ENCODE data around the gene ERG.

GRCh38 chr21:38429011-38429410 is 69.3 kb downstream of the ERG start:
- TF ChIP-seq, protein P1, sequence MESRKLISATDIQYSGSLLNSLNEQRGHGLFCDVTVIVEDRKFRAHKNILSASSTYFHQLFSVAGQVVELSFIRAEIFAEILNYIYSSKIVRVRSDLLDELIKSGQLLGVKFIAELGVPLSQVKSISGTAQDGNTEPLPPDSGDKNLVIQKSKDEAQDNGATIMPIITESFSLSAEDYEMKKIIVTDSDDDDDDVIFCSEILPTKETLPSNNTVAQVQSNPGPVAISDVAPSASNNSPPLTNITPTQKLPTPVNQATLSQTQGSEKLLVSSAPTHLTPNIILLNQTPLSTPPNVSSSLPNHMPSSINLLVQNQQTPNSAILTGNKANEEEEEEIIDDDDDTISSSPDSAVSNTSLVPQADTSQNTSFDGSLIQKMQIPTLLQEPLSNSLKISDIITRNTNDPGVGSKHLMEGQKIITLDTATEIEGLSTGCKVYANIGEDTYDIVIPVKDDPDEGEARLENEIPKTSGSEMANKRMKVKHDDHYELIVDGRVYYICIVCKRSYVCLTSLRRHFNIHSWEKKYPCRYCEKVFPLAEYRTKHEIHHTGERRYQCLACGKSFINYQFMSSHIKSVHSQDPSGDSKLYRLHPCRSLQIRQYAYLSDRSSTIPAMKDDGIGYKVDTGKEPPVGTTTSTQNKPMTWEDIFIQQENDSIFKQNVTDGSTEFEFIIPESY (CRISPR knock-in tag; IDR thresholded peaks at IDR 0.05), result no peak
- TF ChIP-seq ZFX (CRISPR knock-in tag; IDR thresholded peaks at IDR 0.05) (no peak), JUNB (CRISPR knock-in tag; conservative IDR thresholded peaks at IDR 0.05) (no peak), ZNF324 (CRISPR knock-in tag; IDR thresholded peaks at IDR 0.05) (no peak), JUN (IDR thresholded peaks at IDR 0.05; ENCODE audit: borderline replicate concordance, low read depth, low read length) (no peak), JUN (CRISPR knock-in tag; IDR thresholded peaks at IDR 0.05; ENCODE audit: borderline replicate concordance) (no peak), CCAR2 (IDR thresholded peaks at IDR 0.05; ENCODE audit: low read depth, low read length) (no peak), TAL1 (IDR thresholded peaks at IDR 0.05) (no peak), NKRF (IDR thresholded peaks at IDR 0.05; ENCODE audit: borderline replicate concordance) (no peak), MEF2D (tag; conservative IDR thresholded peaks at IDR 0.05; ENCODE audit: low read depth) (no peak), HCFC1 (IDR thresholded peaks at IDR 0.05; ENCODE audit: low read depth, low read length) (no peak), ZNF75A (CRISPR knock-in tag; IDR thresholded peaks at IDR 0.05) (no peak), E4F1 (CRISPR knock-in tag; IDR thresholded peaks at IDR 0.05; ENCODE audit: borderline replicate concordance) (no peak), RAD51 (IDR thresholded peaks at IDR 0.05; ENCODE audit: borderline replicate concordance, low read depth) (no peak)
